Activated CD4-positive, alpha-beta T cell treated with anti-CD3 and anti-CD28 coated beads, Interleukin-2, amount 50 U/mL, for 48 hours (primary cell): ENCODE data around the gene CLSTN1.

Source experiments
- DNase-seq, 2 experiments: peaks; one replicate each; pipeline ENCODE4 v3.0.0-alpha.2; 2020

CLSTN1 gene

GRCh38 chr1:9823943-9824701 lies at the start of gene CLSTN1:
CLSTN1 (minus strand) TSS chr1:9823965; CDS start chr1:9823733, 232 bp downstream.
- peak; percentile 92 for DNase-seq

- no peak for DNase-seq
These were observed 49.6 kb upstream of the CLSTN1 start for GRCh38 chr1:9873385-9873784.

GRCh38 chr1:9872430-9873165 lies 48.8 kb upstream of the CLSTN1 start:
- no peak for DNase-seq

- DNase-seq, result no peak
These were observed 48.1 kb upstream of the CLSTN1 start for GRCh38 chr1:9871707-9872425.

GRCh38 chr1:9871021-9871420 lies 47.3 kb upstream of the CLSTN1 start:
- DNase-seq, result no peak

GRCh38 chr1:9870572-9870971 lies 46.8 kb upstream of the CLSTN1 start:
- no peak for DNase-seq

GRCh38 chr1:9869831-9870251 lies 46.1 kb upstream of the CLSTN1 start:
- DNase-seq, result no peak

- DNase-seq, result no peak
These were observed 44.5 kb upstream of the CLSTN1 start for GRCh38 chr1:9868244-9868590.

GRCh38 chr1:9867408-9868243 lies 43.9 kb upstream of the CLSTN1 start:
- peak; percentile 90 to 93 for DNase-seq

GRCh38 chr1:9866836-9867235 lies 43.1 kb upstream of the CLSTN1 start:
- no peak for DNase-seq

GRCh38 chr1:9865724-9866123 lies 42.0 kb upstream of the CLSTN1 start:
- no peak for DNase-seq

- DNase-seq, result no peak
These were observed 39.6 kb upstream of the CLSTN1 start for GRCh38 chr1:9863371-9863770.

- no peak for DNase-seq
These were observed 37.6 kb upstream of the CLSTN1 start for GRCh38 chr1:9861360-9861759.

GRCh38 chr1:9860887-9861286 lies 37.1 kb upstream of the CLSTN1 start:
- DNase-seq, result no peak

GRCh38 chr1:9859281-9860014 lies 35.7 kb upstream of the CLSTN1 start:
- DNase-seq, result no peak

- DNase-seq, result no peak
These were observed 34.7 kb upstream of the CLSTN1 start for GRCh38 chr1:9858293-9859035.

- DNase-seq, result no peak
These were observed 31.4 kb upstream of the CLSTN1 start for GRCh38 chr1:9855186-9855585.

GRCh38 chr1:9853249-9853595 lies 29.5 kb upstream of the CLSTN1 start:
- no peak for DNase-seq

- no peak for DNase-seq
These were observed 28.9 kb upstream of the CLSTN1 start for GRCh38 chr1:9852410-9853248.

- no peak for DNase-seq
These were observed 28.2 kb upstream of the CLSTN1 start for GRCh38 chr1:9852004-9852403.
